ENCODE results near the gene ESRRG.

Gene ESRRG

GRCh38 chr1:216596281-216596862 is 126.9 kb downstream of the ESRRG start:
- H3K27ac ChIP-seq = no peak overlapping the region
- H3K4me3 ChIP-seq = no peak overlapping the region

- Histone ChIP-seq H3K27ac (no peak overlapping the region), H3K4me3 (no peak overlapping the region)
Observed at GRCh38 chr1:216587715-216588114, 135.5 kb downstream of the ESRRG start.

GRCh38 chr1:216582151-216582550 is 141.1 kb downstream of the ESRRG start:
- Histone ChIP-seq H3K4me3 (no peak overlapping the region), H3K27ac (no peak overlapping the region)

- Histone ChIP-seq H3K27ac (no peak overlapping the region), H3K4me3 (no peak overlapping the region)
Observed at GRCh38 chr1:216580538-216581057, 142.6 kb downstream of the ESRRG start.

- Histone ChIP-seq H3K4me3 (no peak overlapping the region), H3K27ac (no peak overlapping the region)
Observed at GRCh38 chr1:216576234-216576937, 146.8 kb downstream of the ESRRG start.

- H3K27ac ChIP-seq = no peak overlapping the region
- no peak overlapping the region for H3K4me3 ChIP-seq
Observed at GRCh38 chr1:216566641-216567205, 156.5 kb downstream of the ESRRG start.

GRCh38 chr1:216563087-216563486 is 160.1 kb downstream of the ESRRG start:
- H3K27ac ChIP-seq = no peak overlapping the region
- H3K4me3 ChIP-seq = no peak overlapping the region

- no peak overlapping the region for H3K27ac ChIP-seq
- no peak overlapping the region for H3K4me3 ChIP-seq
Observed at GRCh38 chr1:216562383-216562782, 160.8 kb downstream of the ESRRG start.

DNA sequence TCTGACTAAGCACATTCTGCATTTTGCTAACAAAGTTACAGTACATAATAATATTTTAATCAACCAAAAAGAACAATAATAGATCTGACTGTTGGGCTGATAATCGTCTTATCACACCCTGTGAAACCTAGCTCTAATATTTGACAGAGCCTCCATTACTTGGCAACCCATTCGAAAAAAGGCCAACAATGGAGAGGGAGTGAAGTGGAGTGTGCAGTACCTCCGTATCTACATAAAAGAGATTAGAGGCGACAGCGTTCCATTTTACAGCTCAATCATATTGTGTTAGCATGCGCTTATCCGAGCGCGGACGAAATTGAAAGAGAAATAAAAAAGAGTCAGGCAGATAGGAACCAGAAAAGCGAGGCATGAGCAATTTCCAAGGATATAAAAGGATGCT is 162.7 kb downstream of the ESRRG start:
- Histone ChIP-seq H3K27ac (no peak overlapping the region), H3K4me3 (no peak overlapping the region)

GRCh38 chr1:216559359-216559758 is 163.9 kb downstream of the ESRRG start:
- no peak overlapping the region for H3K4me3 ChIP-seq
- H3K27ac ChIP-seq = no peak overlapping the region

GRCh38 chr1:216555653-216556052 is 167.6 kb downstream of the ESRRG start:
- no peak overlapping the region for H3K4me3 ChIP-seq
- no peak overlapping the region for H3K27ac ChIP-seq

GRCh38 chr1:216554934-216555333 is 168.3 kb downstream of the ESRRG start:
- H3K27ac ChIP-seq = no peak overlapping the region
- H3K4me3 ChIP-seq = no peak overlapping the region

DNA sequence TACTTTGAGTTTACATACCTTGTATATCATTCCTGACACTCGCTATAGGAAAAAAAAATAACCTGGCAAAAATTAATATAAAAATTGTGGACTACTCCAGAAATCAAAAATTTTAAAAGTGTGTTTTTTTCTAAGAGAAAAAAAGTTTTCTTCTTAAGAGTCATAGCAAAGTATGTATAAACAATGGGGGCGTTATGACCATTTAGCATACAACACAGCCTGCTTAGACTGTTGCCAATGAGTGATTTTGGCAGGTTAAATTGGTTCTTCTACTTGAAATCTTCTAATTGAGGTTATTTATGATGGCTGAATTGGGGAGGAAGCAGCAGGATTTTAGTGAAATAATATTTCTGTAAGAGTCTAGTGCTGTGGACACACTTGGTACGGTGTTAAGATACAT is 169.5 kb downstream of the ESRRG start:
- Histone ChIP-seq H3K4me3 (no peak overlapping the region), H3K27ac (no peak overlapping the region)

GRCh38 chr1:216553040-216553439 is 170.2 kb downstream of the ESRRG start:
- Histone ChIP-seq H3K27ac (no peak overlapping the region), H3K4me3 (no peak overlapping the region)

- Histone ChIP-seq H3K27ac (no peak overlapping the region), H3K4me3 (no peak overlapping the region)
Observed at GRCh38 chr1:216549796-216550195, 173.4 kb downstream of the ESRRG start.

- Histone ChIP-seq H3K27ac (no peak overlapping the region), H3K4me3 (no peak overlapping the region)
Observed at GRCh38 chr1:216542741-216543140, 180.5 kb downstream of the ESRRG start.

GRCh38 chr1:216542263-216542662 is 181.0 kb downstream of the ESRRG start:
- Histone ChIP-seq H3K4me3 (no peak overlapping the region), H3K27ac (no peak overlapping the region)

- H3K4me3 ChIP-seq = no peak overlapping the region
Observed at GRCh38 chr1:216535751-216536150, 187.5 kb downstream of the ESRRG start.

DNA sequence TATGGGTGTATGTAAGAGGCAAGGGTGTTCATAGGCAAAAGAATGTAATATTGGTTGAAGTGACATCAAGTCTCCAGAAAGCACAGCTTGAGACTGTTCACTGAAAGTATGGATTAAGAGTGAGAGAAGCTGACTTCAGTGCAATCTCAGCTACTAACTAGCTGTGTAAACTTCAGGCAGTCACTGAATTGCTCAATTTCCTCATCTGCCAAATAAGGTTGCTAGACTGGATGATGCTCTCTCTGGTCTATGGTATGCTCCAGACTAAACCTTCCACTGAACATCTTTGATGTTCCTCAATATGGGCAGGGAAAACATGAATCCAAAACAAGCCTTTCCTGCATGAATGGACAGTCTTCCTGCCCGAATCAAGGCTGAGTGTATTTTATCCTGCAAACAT is 188.2 kb downstream of the ESRRG start:
- Histone ChIP-seq H3K27ac (no peak overlapping the region), H3K4me3 (no peak overlapping the region)

More at GRCh38 chr1:216535751-216536150, 187.5 kb downstream of the ESRRG start:
- H3K27ac ChIP-seq = no peak overlapping the region

- no peak overlapping the region for H3K27ac ChIP-seq
- H3K4me3 ChIP-seq = no peak overlapping the region
Observed at GRCh38 chr1:216533776-216534175, 189.5 kb downstream of the ESRRG start.

DNA sequence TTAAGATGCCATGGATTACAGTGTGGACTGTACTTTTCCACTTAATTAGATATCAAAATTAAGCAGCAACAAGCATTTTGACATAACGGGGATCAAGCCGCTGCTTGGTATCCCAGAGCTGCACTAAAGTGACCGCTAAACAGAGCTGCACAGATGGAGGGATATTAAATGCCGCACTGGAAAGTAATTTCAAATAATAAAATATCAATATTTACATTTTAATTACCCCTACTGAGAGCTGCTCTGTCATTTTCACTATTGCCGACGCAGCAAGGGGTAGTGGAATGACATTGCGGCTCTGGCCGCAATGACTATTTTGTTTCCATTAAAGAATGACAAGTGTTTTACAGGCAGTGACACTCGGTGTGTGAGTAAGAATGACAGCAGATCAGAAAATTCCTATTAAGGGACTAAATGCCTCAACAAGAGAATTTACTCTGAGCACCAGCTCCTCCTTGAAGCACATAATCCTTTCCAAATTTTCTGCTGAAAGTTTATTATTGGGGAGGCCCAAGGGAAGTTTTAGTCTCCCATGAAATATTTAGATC is 190.9 kb downstream of the ESRRG start:
- no peak overlapping the region for H3K27ac ChIP-seq
- no peak overlapping the region for H3K4me3 ChIP-seq

All from skin epidermis (tissue), 12 donors.